Measurements from ENCODE around the gene ASPN.
"Not testable (repeated sequence)": the region's sequence is repeated elsewhere in the genome, so short reads cannot be mapped to it uniquely, and the experiment has no call there.

ASPN gene

DNA sequence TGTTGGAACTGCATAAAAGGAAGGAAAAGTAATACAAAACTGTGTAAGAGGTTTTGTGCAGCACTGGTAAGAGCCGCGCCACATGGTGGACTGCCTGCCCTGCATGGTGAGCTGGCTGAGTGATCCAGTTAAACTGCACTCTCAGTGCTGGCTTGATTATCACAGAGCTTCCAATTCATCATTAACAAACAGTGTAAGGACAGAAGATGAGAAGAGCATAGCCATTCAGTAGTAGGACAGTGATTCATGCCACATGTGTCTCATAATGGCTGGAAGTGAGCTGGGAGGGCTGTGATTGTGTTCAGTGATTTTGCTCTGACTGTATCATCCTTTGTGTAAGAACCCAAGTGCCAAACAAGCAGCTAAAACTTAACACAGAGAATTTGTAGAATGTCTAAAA is 14.1 kb downstream of the ASPN start:
- DNase-seq (ENCODE audit: low read depth) = no peak

DNA sequence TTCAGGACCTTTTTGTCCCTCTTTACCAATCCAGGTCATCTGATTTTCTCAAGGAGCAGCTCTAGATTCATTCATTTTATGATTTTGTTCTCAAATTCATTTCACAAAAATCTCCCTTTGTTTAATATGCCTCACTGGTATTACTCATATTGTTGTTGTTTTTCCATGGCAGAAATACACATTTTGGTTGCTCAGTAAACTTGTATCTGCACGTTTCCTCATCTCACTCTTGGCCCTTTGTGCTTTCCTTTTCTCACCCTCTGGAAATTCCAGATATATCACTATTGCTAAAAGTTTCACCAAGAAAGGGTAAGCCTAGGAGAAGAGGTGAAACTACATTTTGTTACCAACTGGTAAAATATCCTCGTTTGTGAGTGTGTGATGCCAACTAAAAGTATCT is 14.8 kb downstream of the ASPN start:
- no peak for DNase-seq (ENCODE audit: low read depth)

DNA sequence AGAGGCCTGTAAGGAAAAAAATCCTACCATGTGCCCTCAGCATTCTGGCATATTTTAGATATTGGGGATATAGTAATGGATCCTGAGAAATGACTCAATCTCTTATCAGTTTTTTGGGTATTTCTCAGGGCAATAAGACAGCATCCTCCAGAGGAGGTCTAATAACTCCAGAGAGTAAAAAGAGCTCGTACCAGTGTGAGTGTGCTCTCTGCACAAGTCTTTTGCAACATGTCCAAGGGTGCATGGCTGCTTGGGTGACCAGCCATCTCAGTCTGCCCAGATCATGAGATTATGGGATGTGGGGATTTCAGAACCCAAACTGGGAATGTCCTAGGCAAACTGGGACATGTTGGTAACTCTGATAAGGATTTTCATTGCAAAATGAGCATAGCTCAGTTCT is 15.3 kb downstream of the ASPN start:
- no peak for DNase-seq (ENCODE audit: low read depth)

DNA sequence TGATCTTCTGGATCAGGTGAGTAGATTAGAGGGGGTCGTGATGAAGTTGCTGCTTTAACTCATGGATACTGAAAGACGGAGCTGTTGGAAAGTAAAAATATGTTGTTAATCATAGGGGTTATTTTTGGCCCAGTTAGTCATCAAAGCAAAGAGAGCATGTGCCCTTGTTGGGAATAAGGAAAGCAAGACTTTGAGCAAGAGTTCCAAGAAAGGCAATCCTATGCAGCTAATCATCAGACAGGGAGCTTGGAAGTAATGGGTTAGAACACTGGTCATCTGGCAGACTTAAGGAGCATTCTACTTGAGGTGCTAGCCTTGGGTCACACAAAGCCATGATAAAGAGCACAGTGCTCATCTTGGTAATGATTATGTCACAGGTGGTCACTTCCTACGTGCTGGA is 18.3 kb downstream of the ASPN start:
- DNase-seq (ENCODE audit: low read depth) = no peak

DNA sequence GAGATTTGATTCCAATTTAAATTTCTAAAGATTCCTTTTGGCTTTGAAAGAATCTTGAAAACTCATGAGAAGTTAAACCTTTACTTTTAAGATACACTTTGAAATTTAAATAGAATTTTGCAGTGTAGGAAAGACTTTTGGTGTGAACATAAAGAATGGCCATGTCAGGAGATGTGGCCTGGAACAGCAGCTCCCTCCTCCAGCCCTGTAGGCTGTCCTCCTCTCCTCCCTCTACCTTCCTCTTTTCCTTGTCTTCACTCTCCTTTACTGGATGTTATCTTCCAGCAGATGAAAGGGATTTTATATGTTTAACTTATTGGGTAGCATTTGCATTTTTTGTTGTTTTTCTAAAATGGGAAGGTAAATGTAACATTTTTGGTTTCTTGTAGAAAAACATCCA is 18.9 kb downstream of the ASPN start:
- DNase-seq (ENCODE audit: low read depth) = no peak

DNA sequence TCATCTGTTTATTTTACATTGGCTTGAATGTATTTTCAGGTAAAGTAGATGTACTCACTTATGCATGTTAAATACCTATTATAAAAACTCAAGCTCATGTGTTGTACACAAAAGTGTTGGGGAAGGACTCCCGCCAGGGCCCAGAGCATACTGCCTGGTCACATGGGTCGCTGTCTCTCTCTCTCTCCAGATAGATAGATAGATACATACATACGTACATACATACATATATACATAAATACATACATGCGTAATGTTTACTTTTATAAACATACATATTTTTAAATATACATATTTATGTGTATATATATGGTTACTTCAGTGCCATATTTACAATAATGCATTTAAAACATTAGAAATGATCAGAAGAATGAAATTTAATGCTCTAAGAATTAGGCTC is 24.7 kb downstream of the ASPN start:
- DNase-seq (ENCODE audit: low read depth) = no peak

DNA sequence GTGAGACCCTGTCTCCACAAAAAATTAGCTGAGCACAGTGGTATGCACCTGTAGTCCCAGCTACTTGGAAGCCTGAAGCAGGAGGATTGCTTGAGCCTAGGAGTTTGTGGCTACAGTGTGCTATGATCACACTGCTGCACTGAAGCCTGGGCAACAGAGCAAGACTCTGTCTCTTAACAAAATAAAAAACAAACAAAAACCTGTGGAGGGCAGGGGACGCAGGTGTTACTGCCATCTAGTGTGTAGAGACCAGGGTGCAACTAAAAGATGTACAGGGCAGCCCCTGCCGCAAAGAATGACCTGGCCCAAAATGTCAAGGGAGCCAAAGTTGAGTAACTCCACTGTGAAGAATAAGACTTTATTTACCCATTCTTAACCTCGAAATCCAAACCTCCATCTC is 27.1 kb downstream of the ASPN start:
- DNase-seq (ENCODE audit: low read depth) = no peak

DNA sequence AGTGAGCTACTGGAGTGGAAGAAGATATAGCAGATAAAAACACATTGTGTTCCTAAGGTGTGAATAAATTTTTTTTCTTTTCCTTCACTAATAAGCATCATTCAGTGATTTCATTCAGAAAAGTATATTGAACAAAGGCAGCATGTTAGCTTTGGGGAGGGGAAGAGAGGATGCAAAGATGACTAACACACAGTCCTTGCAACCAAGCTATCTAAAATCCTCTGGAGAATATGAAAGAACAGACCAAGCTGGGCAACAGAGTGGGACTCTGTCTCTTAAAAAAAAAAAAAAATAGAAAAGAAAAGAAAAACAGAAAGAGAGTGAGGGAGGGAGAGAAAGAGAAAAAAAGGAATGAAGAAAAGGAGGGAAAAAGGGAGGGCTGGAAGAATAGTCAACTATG is 35.8 kb downstream of the ASPN start:
- no peak for DNase-seq (ENCODE audit: low read depth)

DNA sequence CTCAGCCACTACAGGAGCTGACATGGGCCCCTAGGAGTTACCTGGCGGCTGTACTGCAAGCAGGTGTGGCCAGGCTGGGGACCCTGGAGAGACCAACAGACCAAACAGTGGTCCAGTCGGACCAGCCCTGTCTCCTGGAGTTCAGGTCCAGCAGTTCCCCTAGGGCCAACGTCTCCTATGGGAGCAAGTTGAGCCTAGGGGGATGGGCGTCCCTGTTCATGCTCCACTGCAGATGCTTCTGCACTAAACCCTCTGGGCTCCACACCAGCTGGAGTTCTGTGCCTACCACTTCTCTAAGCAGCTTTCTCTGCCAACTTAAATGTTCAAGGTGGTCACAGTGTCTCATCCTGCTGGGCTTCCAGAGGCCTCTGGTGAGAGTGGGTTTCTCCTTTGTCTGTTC is 37.5 kb downstream of the ASPN start:
- no peak for DNase-seq (ENCODE audit: low read depth)

DNA sequence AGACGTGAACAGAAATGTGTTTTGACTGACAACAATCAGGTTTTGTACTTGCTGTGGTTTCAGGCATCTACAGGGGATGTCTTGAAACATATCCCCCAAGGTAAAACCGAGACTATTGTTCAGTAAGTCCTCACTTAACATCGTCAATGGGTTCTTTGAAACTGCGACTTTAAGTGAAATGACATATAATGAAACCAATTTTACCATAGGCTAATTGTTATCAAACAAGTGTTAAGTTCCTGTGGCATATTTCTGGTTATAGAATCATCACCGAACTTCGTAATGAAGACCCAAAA is 41.6 kb downstream of the ASPN start:
- no peak for DNase-seq (ENCODE audit: low read depth)

DNA sequence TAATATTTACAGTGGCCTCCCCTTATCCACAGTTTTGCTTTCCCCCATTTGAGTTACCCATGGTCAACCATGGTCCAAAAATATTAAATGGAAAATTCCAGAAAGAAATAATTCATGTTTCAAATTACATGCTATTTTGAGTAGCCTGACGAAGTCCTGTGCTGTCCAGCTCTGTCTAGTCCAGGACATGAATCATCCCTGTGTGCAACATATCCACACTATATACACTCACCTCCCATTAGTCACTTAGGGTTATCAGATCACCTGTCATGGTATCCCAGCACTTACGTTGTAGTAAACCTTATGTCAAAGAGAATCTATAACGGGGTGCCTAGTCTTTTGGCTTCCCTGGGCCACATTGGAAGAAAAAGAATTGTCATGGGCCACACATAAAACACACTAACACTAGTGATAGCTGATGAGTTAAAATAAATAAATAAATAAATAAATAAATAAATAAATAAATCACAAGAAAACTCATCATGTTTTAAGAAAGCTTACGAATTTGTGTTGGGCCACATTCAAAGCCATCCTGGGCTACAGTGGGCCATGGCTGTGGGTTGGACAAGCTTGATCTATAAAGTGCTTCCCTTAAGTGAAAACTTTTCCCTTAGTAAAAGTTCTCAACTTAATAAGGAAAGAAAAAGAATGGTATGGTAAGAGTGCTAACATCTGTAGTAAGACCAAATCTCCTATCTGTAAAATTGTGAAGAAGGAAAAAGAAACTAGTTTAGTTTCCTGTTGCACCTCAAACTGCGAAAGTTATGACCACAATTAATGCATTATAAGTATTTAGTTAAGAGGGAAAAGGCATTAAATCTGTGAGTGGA is 42.2 kb downstream of the ASPN start:
- no peak for DNase-seq (ENCODE audit: low read depth)

DNA sequence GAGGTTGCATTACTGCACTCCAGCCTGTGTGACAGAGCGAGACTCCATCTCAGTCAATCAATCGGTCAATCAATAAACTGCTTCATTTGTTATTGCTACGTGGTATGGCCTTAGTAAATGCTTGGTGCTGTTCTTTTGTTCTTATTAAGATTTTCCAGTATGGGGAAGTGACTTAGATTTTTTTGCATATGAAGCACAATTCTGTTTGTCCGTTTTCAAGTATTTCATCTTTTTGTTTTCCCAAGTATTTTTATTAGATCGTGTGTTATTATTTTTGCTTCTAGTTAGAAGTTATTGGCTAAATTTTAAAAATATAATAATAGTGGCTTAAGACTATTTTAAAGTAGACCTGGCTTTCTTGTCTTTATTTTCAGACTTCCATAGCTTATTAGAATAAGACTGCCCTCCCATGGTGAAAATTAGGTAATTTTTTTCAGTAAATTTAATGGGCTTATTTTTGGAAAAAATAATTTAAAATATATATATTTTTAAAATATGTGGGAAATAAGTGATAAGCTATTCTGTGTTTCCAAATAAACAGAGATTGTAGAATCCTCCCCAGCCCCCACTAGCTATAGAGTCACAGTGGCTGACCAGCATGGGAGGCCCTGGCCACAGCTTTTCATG is 43.3 kb downstream of the ASPN start:
- DNase-seq (ENCODE audit: low read depth) = no peak

DNA sequence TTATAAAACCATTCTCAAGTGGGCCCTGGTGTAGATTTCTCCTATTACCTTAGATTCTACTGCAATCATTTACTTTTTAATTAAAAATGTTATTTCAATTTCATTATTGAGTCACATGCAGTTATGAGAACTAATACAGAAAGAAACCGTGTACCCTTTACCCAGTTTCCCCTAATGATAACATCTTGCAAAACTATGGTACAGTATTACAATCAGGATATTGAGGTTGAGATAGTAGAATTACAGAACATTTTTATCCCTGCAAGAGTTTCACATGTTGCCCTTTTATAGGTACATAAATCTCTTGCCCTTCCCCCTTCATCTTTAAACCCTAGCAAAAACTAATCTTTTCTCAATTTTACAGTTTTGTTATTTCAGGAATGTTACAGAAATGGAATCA is 47.0 kb downstream of the ASPN start:
- DNase-seq (ENCODE audit: low read depth) = no peak

DNA sequence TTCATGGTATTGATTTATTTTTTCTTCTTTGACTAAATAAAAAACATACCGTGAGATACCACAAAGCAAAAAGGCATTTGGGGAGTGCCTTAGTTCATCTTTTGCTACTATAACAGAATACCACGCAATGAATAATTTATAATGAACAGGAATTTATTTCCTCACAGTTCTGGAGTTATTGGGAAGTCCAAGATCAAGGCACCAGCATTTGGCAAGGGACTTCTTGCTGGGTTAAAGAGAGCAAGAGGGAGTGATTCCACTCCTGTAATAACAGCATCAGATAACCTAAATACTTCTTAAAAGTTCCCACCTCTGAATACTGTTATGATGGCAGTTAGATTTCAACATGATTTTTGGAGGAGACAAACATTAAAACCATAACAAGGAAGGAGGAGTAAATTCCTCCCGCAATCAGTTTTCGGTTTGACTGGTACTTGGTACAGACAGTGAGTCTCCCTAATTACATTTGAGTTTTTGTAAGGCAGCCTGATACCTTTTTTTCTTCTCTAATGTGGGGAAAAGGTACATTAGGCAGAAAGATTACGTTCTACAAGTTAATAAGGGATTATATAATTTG is 49.2 kb downstream of the ASPN start:
- no peak for DNase-seq (ENCODE audit: low read depth)

DNA sequence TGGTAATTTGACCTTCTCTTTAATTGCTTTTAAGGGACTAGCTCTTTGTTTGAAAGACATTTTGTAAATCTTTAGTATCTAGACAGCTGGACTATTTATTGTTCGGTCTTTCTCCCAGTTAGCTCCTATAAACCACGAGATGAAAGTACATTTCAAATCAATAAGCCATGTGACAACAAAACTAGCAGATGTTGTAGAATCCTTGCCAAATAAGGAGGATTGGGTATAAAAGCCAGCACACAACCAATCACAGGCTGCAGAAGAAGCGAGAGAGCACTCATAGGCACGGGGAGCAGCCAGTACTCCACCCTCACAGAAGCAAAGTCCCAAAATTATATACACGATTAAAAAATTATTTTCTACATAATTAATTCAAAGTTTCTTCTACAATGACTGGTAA is 50.0 kb downstream of the ASPN start:
- no peak for DNase-seq (ENCODE audit: low read depth)

DNA sequence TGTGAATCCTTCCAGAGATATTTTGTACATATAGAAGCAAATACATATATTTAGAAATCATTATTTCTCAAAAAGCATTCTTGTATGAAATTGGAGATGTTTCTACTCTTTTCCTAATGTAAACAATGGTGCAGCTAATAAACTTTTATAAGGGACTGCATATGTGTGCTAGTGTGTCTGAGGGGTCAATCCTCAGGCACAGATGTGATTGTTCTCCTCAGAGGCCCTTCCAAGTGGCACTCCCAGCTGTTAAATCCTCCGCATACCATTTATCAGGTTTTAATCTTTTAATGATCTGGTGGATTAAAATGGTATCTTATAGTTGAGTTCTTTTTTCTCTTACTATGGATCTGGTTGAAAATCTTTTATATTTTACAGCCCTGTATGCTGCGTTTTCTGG is 52.5 kb downstream of the ASPN start:
- DNase-seq (ENCODE audit: low read depth) = no peak

DNA sequence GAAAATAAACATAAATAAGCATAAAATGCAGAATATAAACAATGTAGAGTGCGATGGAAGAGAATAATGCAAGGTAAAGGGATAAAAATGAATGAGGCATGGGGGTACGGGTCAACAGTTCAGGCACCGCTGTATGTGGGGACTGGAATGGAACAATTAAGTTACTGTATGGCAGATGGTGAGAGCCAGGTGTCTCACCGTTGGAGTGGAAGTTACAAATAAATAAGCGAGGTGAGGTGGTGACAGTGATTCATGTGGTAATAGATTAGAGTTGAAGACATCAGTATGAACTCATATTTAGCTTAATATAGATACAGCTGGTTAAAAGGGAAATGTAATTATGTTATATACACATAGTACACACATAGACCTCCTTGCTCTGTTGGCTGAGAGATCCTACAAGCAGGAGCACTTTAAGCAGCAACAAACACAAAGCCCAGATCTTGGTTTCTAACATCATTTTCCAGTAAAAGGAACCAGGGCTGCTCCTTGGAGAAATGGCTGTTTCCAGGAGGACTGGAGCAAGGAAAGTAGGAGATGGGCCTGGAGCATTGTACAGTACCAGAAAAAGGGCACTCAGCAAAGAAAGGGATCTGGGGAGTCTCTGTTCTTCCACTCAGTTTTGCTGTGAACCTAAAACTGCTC is 55.7 kb downstream of the ASPN start:
- DNase-seq (ENCODE audit: low read depth) = no peak

DNA sequence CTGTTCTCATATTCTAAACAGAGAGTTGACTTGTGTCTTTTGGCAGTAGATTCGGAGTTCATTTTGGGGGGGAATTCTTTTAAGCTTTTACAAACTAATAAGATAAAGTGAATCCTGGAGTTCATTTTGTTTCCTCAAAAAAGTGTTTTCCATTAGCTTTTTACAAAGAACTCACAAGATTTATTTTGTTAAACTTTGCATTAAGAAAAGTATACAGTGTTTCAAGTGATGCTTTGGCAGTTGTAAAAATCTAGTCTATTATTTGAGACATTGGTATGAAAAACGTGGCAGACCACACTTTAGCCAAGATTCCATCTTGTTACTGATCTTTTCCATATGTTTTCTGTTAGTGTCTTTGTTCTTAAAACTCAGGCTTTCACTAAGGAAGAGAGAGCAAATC is 56.8 kb downstream of the ASPN start:
- DNase-seq (ENCODE audit: low read depth) = no peak

DNA sequence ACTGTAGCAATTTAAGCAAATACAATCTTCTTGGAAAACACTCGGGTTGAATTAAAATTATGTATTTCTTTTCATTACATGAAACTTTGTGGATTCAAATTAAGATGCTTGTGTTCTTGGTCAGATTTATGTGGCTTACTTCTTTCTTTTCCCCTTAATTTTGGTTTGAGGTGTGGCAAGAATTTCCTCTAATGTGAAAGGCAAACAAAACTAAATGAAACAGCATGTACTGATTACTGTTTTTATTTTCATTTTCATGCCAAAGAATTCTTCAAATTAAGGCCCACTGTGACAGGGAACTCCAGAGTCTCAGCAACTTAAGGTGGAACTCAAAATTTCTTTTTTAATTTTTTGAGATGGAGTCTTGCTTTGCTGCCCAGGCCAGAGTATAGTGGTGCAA is 58.0 kb downstream of the ASPN start, which contains the start of gene OMD:
Gene OMD (minus strand): TSS at position 132 of the 400 bp plus-strand sequence. CDS start 6,913 bp downstream, outside the sequence.
- DNase-seq (ENCODE audit: low read depth) = no peak

DNA sequence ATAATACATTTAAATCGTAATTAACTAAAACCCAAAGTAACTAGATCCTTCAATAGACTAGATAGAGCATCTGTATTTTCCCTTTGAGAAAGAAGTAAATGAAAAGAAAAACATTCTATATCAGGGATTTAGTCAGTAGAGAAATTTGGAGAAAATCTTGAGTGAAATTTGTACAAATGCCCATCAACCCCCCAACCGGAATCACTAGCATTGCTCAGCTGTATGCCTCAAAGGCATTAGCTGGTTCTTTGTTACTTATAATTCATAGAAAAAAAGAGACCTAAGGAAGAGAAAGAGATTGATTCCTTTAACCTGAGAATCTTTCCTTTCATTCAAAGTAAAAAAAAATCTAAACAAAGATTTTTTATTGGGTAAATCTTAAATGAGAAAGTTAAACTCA is 58.7 kb downstream of the ASPN start:
- DNase-seq (ENCODE audit: low read depth) = no peak

DNA sequence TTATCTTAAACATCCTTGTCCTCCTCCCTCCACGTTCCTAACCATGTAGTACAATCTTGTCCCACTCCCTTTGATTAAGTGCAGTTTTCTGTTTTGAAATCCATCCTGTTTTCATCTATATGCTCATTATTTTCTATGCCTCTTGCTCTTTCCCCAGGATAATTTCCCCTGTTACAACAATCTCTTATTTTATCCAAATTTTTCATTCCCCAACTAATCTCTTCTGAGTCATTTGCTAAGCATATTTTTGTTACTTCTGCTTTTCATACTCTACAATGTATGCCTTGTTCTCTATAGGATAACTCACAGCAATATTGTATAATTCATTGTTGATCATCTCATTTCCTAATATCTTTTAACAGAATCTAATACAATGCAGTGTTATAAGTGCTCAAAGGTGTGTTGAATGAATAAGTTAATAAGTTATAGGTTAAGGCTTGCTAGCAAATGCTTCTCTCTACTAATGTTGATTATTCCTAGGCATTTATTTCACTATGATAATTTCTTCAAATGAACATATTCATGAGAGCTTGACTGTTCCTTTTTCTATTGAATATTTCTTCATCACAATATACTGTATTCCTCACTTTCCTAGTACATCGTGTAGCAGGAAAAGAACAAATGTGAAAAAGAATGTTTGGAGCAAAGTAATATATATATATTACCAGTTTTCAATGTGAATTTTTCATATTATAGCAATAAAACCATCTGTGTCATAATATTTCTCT is 59.5 kb downstream of the ASPN start:
- DNase-seq (ENCODE audit: low read depth) = no peak

DNA sequence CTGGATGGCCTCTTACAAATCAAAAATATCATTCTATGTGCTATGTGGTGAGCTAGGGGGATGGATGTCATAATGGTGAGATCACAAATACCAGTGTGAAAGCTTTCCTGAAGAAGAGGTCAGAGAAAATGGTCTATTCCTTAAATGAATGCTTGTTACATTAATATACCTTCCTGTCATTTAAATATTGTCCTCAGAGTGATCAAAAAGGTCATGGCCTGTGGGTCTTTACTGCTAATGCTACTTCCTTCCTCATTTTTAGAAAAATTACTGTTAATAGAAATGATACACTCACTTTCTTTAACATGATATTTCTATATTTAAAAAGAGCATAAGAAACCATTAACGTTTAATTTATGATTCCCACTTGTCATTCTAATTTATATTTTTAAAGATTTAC is 67.7 kb downstream of the ASPN start:
- no peak for DNase-seq (ENCODE audit: low read depth)

DNA sequence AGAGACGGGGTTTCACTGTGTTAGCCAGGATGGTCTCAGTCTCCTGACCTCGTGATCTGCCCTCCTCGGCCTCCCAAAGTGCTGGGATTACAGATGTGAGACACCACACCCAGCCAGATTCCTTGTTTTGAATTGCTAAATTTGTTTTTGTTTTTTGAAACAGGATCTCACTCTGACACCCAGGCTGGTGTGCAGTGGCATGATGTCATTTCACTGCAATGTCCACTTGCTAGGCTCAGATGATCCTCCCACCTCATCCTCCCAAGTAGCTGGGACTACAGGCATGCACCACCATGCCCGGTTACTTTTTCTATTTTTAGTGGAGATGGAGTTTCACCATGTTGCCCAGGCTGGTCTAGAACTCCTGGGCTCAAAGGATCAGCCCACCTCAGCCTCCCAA is 71.1 kb downstream of the ASPN start:
- not testable (repeated sequence) for DNase-seq (ENCODE audit: low read depth)
